GM19324 (cell line): ENCODE data around the gene NTN4.
"Not testable (repeated sequence)": the region's sequence is repeated elsewhere in the genome, so short reads cannot be mapped to it uniquely, and the experiment has no call there.

Experiments used
- ATAC-seq: cut with Tn5 transposase; IDR thresholded peaks from one replicate; pipeline ENCODE4 v1.9.1; 2021; ENCODE audit warnings: mild to moderate bottlenecking, moderate library complexity; ENCODE audit not compliant: unreplicated experiment, low FRiP score

Gene NTN4

GRCh38 chr12:95633049-95633731 lies 157.4 kb downstream of the NTN4 start:
- ATAC-seq = no peak

GRCh38 chr12:95630496-95630895 lies 160.1 kb downstream of the NTN4 start:
- ATAC-seq = no peak

GRCh38 chr12:95629392-95629791 lies 161.2 kb downstream of the NTN4 start:
- ATAC-seq = no peak

- no peak for ATAC-seq
Observed at GRCh38 chr12:95626854-95627253, 163.7 kb downstream of the NTN4 start.

GRCh38 chr12:95625012-95625411 lies 165.6 kb downstream of the NTN4 start:
- no peak for ATAC-seq

- no peak for ATAC-seq
Observed at GRCh38 chr12:95624589-95624988, 166.0 kb downstream of the NTN4 start.

- no peak for ATAC-seq
Observed at GRCh38 chr12:95623554-95624170, 166.9 kb downstream of the NTN4 start.

- ATAC-seq = no peak
Observed at GRCh38 chr12:95622879-95623278, 167.7 kb downstream of the NTN4 start.

GRCh38 chr12:95621725-95622124 lies 168.8 kb downstream of the NTN4 start:
- ATAC-seq = no peak

- ATAC-seq = no peak
Observed at GRCh38 chr12:95620171-95620570, 170.4 kb downstream of the NTN4 start.

- ATAC-seq = not testable (repeated sequence)
Observed at GRCh38 chr12:95616470-95616869, 174.1 kb downstream of the NTN4 start.

- no peak for ATAC-seq
Observed at GRCh38 chr12:95615749-95616148, 174.8 kb downstream of the NTN4 start.

- ATAC-seq = no peak
Observed at GRCh38 chr12:95614390-95614982, 176.1 kb downstream of the NTN4 start.

- ATAC-seq = no peak
Observed at GRCh38 chr12:95613021-95613420, 177.5 kb downstream of the NTN4 start.

GRCh38 chr12:95611676-95612309 lies 178.8 kb downstream of the NTN4 start:
- no peak for ATAC-seq

GRCh38 chr12:95608252-95609033 lies 182.1 kb downstream of the NTN4 start:
- no peak for ATAC-seq
